Skeletal muscle satellite cell (primary cell): ENCODE results near the gene RASSF5.
"Not testable (repeated sequence)": the region's sequence is repeated elsewhere in the genome, so short reads cannot be mapped to it uniquely, and the experiment has no call there.

Experiments
- H3K27me3 ChIP-seq: 2 replicates; pipeline ENCODE4 v1.7.0; 2013; ENCODE audit warnings: low read length; ENCODE audit not compliant: control insufficient read depth, insufficient read depth
- H3K36me3 ChIP-seq: 2 replicates; pipeline ENCODE4 v1.7.0; 2013; ENCODE audit warnings: mild to moderate bottlenecking, control low read depth, low read length; ENCODE audit not compliant: insufficient read depth
- H3K4me1 ChIP-seq: 2 replicates; pipeline ENCODE4 v1.7.0; 2013; ENCODE audit warnings: low read length; ENCODE audit not compliant: control insufficient read depth, insufficient read depth
- H3K4me2 ChIP-seq: 2 replicates; pipeline ENCODE4 v1.7.0; 2013; ENCODE audit warnings: mild to moderate bottlenecking, low read length
- H3K4me3 ChIP-seq: 2 replicates; pipeline ENCODE4 v1.7.0; 2013; ENCODE audit warnings: low read length
- H3K9ac ChIP-seq: 2 replicates; pipeline ENCODE4 v1.7.0; 2013; ENCODE audit warnings: mild to moderate bottlenecking, low read depth, low read length, moderate library complexity
- H3K9me3 ChIP-seq: replicated peaks from 2 replicates; pipeline ENCODE4 v1.7.0; 2013; ENCODE audit warnings: mild to moderate bottlenecking, control low read depth, low read length

The RASSF5 gene

DNA sequence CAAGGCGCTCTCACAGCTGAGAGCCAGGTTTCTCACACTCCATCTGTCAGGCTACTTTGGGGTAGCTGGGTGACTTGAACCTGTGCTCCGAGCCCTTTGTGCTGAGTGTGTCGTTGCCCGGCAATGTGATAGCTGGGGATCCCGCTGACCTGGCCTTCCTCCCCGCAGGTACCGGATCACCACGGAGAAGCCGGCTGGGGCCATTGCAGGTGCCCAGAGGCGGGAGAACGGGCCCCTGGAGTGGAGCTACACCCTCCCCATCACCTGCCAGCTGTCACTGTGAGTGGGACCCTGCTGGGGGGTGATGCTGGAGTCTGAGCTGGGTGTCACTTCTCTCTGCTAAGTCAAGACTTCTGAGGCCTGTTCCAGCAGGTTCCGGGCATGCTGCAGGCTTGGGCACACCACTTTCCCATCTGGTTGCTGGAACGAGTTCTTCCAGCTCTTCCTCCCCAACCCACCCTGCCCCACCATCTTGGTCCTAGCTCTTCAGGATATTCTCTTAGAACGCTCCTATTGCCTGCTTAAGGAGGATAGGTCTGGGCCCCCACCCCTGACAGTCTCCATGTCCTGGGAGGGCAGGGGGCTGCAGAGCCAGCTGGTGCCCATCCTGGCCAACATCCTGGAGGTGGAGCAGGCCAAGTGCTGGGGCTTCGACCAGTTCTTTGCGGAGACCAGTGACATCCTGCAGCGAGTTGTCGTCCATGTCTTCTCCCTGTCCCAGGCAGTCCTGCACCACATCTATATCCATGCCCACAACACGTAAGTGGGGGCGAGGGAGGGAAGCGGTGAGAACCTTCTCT is 29.6 kb upstream of the RASSF5 start:
- H3K4me3 ChIP-seq: no peak overlapping the region
- no peak overlapping the region for H3K9ac ChIP-seq
- H3K4me1 ChIP-seq: peaks cover 14% of the 10 kb centered on the region
- no peaks in the 10 kb centered on the region for H3K9me3 ChIP-seq
- H3K36me3 ChIP-seq: peaks cover 53% of the 10 kb centered on the region
- H3K4me2 ChIP-seq: no peak overlapping the region
- H3K27me3 ChIP-seq: no peaks in the 10 kb centered on the region

DNA sequence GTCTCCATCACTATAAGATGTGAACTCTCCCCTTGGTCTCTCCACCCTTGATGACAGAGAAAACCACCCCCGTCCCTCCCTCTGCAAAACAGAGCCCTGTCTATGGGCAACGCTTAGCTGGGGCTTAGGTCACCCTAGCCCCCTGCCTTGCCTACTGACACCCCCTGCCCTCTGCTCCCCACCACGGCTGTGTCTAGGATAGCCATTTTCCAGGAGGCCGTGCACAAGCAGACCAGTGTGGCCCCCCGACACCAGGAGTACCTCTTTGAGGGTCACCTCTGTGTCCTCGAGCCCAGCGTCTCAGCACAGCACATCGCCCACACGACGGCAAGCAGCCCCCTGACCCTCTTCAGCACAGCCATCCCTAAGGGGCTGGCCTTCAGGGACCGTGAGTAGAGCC is 28.6 kb upstream of the RASSF5 start:
- Histone ChIP-seq H3K9ac (no peak overlapping the region), H3K9me3 (no peaks in the 10 kb centered on the region), H3K36me3 (peaks cover 62% of the 10 kb centered on the region), H3K4me2 (no peak overlapping the region), H3K4me3 (no peak overlapping the region), H3K27me3 (no peaks in the 10 kb centered on the region), H3K4me1 (peaks cover 10% of the 10 kb centered on the region)

DNA sequence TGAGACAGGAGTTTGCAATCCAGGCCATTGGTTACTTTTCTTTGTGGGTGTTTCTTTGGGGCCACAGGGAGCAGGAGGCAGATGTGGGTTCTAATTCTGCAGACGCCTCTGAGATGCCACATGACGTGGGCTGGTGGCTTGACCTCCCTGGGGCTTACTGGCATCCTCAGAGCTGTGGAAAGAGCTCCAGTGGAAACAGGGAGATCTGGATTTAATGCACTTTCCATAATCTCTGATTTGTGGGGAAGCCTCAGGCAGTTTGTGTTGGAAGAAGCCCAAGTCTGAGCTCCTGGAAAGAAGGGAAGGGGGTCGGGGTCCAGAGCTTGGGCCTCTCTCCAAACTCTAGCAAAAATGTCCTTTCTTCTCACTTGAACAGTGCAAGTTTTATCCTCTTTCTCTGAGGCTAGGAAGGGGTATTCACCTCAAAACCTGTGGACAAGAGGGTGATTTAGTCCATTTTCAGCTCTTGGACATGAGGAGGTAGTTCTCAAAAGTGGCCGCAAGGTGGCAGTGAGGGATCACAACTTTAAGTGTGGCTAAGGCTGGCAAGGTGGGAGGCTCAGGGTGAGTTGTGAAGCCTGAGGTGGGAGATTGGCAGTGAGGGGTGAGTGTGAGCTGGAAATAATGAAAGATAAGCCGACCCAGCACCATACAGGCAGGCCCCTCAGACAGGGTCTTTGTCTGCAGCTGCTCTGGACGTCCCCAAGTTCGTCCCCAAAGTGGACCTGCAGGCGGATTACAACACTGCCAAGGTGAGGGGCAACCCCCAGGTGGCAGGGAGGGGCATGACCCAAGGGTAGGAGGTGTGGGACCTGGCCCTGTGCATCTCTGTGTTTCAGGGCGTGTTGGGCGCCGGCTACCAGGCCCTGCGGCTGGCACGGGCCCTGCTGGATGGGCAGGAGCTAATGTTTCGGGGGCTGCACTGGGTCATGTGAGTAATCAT is 27.9 kb upstream of the RASSF5 start:
- H3K4me1 ChIP-seq: peaks cover 10% of the 10 kb centered on the region
- H3K36me3 ChIP-seq: peaks cover 66% of the 10 kb centered on the region
- no peaks in the 10 kb centered on the region for H3K27me3 ChIP-seq

DNA sequence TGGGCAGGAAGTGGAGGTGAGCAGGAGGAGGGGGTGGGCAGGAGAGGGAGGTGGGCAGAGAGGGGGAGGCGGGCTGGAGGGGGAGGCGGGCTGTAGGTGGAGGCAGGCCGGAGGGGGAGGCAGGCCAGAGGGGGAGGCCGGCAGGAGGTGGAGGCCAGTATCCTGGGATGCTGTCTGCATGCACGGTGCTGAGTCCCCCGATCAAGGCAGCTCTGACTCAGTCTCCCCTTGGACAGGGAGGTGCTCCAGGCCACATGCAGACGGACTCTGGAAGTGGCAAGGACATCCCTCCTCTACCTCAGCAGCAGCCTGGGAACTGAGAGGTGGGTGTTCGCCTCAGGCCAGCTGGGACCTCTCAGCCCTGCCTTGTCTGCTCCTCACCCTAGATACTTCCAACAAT is 27.1 kb upstream of the RASSF5 start:
- Histone ChIP-seq H3K27me3 (no peaks in the 10 kb centered on the region), H3K9me3 (no peaks in the 10 kb centered on the region), H3K4me1 (peaks cover 10% of the 10 kb centered on the region), H3K4me3 (no peak overlapping the region), H3K4me2 (no peak overlapping the region), H3K9ac (no peak overlapping the region), H3K36me3 (peaks cover 70% of the 10 kb centered on the region)

More for the DNA sequence above, 27.9 kb upstream of the RASSF5 start:
- Histone ChIP-seq H3K9ac (no peak overlapping the region), H3K4me3 (no peak overlapping the region), H3K9me3 (no peaks in the 10 kb centered on the region), H3K4me2 (no peak overlapping the region)

DNA sequence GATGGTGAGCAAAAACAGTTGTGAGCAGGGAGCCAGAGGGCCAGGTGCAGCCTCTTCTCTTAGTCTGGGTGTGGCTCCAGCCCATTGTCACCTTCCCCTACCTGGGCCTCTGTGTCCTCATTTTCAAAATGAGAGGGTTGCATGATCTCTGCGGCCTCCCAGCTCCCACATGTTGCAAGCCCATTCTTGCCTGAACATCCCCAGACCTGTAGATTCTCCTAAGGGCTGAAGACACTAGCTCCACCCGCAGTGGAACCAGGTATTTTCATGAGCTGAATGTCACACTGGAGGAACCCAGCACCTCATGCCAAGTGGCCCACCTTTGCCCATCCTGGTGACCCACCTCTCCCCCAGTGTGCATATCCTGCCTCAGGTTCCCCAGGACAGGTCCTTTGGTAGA is 24.7 kb upstream of the RASSF5 start:
- no peaks in the 10 kb centered on the region for H3K27me3 ChIP-seq
- H3K9me3 ChIP-seq: no peaks in the 10 kb centered on the region
- H3K36me3 ChIP-seq: peaks cover 53% of the 10 kb centered on the region
- peaks cover 10% of the 10 kb centered on the region for H3K4me1 ChIP-seq
- no peak overlapping the region for H3K4me3 ChIP-seq
- H3K4me2 ChIP-seq: no peak overlapping the region
- no peak overlapping the region for H3K9ac ChIP-seq

DNA sequence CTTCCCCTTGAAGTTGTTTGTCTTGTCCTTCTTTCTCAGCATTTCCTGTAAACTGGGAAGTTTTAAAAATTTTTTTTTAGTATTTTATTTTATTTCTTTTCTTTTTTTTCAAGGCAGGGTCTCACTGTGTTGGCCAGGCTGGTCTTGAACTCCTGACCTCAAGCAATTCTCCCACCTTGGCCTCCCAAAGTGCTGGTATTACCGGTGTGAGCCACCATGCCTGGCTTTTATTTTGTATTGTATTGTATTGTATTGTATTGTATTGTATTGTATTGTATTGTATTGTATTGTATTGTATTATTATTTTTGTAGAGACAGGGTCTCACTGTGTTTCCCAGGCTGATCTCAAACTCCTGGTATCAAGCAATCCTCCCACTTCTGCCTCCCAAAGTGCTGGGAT is 23.5 kb upstream of the RASSF5 start:
- H3K4me3 ChIP-seq, H3K9ac ChIP-seq, H3K27me3 ChIP-seq, H3K4me2 ChIP-seq, H3K9me3 ChIP-seq: not testable (repeated sequence)
- Histone ChIP-seq H3K4me1 (peaks cover 10% of the 10 kb centered on the region), H3K36me3 (peaks cover 55% of the 10 kb centered on the region)

DNA sequence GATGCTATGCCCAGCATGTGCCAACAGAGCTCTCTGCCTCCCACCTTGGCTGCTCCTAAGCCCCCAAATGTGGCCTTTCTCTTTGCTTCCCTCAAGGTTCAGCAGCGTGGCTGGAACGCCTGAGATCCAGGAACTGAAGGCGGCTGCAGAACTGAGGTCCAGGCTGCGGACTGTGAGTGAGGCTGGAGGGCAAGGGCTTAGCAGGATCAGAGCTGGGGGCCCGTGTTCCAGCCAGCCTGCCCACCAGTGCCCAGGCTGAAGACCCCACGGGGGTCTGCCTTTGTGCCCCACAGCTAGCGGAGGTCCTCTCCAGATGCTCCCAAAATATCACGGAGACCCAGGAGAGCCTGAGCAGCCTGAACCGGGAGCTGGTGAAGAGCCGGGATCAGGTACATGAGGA is 22.4 kb upstream of the RASSF5 start:
- Histone ChIP-seq H3K4me2 (no peak overlapping the region), H3K9ac (no peak overlapping the region), H3K9me3 (no peaks in the 10 kb centered on the region), H3K4me1 (peaks cover 10% of the 10 kb centered on the region), H3K27me3 (no peaks in the 10 kb centered on the region), H3K4me3 (no peak overlapping the region), H3K36me3 (peaks cover 50% of the 10 kb centered on the region)

DNA sequence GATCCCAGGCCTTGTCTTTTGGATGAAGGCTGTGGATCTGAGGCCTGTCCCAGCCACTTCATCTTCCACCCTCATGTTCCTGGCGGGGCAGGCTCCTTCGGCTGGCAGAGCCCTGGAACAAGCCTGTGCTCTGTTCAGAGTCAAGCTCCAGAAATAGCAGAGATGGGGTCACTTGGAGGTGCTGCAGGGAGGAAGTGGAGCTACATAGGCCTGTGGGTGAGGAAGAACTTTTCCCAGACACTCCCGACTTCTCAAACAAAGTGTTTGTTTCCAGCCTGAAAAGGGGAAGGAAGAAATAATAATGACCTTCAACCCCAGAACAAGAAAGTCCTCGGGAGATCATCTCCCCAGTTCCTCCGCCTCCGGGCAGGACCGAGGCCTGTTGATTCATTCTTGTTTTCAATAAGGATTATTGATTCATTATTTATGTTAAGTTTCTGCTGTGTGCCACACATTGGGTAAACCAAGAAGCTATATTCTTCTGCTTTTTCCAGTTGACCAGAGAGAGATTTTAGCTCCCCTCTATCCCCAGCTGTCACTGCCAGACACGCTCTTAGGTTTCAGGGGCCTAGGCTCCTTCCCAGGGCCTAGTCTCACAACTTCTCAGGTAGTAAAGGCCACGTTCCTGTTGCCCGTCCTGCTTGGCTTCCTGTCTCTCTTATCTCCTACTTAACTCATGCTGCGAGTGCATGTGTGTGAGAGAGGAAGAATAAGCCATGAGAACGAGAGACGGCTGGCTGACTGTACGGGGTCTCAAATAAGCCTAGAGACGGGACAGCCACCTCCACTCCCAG is 20.1 kb upstream of the RASSF5 start:
- Histone ChIP-seq H3K4me2 (no peak overlapping the region), H3K4me3 (no peak overlapping the region), H3K9me3 (no peaks in the 10 kb centered on the region), H3K36me3 (peaks cover 53% of the 10 kb centered on the region), H3K27me3 (no peaks in the 10 kb centered on the region), H3K9ac (no peak overlapping the region), H3K4me1 (no peaks in the 10 kb centered on the region)

DNA sequence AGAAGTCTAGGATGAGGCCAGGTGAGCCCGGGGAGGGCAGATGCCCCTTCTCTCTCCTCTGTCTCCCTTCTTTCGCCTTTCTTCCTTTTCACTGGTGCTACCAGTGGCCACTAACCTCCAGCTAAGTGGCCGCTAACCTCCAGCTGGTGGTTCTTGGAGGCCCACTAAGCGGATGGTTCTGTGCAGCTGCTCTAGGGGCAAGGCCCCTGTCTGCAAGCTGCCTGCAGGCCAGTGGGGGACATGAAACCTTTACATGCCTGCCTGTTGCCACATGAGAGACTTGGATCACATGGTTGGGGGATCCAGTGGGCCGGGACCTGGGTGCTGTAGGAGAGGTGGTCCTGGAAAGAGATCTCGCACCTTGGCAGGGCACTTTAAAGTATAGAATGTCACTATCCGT is 19.4 kb upstream of the RASSF5 start:
- Histone ChIP-seq H3K4me3 (no peak overlapping the region), H3K4me1 (no peaks in the 10 kb centered on the region), H3K36me3 (peaks cover 52% of the 10 kb centered on the region), H3K27me3 (no peaks in the 10 kb centered on the region), H3K9me3 (no peaks in the 10 kb centered on the region), H3K9ac (no peak overlapping the region), H3K4me2 (no peak overlapping the region)

DNA sequence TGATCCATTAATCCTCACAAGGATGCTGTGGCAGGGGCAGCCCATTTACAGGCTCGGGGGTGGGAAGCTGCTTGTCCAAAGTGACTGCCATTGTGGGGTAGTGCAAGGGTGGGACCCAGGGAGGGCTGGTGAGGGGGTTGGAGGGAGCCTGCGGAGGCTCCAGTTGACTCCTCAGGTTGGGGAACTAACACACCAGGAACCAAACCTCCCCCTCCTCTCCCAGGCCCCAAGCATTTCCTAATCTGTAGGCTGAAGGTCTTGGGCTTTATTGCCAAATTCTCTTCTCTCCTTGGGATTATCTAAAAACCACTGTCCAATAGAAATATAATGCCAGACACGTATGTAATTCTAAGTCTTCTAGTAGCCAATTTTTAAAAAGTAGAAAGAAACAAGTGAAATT is 18.9 kb upstream of the RASSF5 start:
- Histone ChIP-seq H3K4me3 (no peak overlapping the region), H3K9me3 (no peaks in the 10 kb centered on the region), H3K36me3 (peaks cover 51% of the 10 kb centered on the region), H3K4me1 (no peaks in the 10 kb centered on the region), H3K9ac (no peak overlapping the region), H3K27me3 (no peaks in the 10 kb centered on the region), H3K4me2 (no peak overlapping the region)
